ENCODE results near the gene YOD1.

- TF ChIP-seq CTCF (IDR thresholded peaks at IDR 0.05; ENCODE audit: low read depth, low read length, poor library complexity, severe bottlenecking) (no peak), EZH2phosphoT487 (IDR thresholded peaks at IDR 0.05; ENCODE audit: borderline replicate concordance, low read length) (no peak)
These were observed 16.0 kb downstream of the YOD1 start for GRCh38 chr1:207034998-207035397.

Data from DOHH2 (cell line).